HG03460 (cell line): Measurements from ENCODE around the gene COL6A3.
"Not testable (repeated sequence)": the region's sequence is repeated elsewhere in the genome, so short reads cannot be mapped to it uniquely, and the experiment has no call there.

Experiments used
- ATAC-seq: cut with Tn5 transposase; IDR thresholded peaks from one replicate; pipeline ENCODE4 v1.9.1; 2021; ENCODE audit not compliant: unreplicated experiment

Gene COL6A3

GRCh38 chr2:237421542-237422116 lies 7.7 kb upstream of the COL6A3 start:
- no peak for ATAC-seq

DNA sequence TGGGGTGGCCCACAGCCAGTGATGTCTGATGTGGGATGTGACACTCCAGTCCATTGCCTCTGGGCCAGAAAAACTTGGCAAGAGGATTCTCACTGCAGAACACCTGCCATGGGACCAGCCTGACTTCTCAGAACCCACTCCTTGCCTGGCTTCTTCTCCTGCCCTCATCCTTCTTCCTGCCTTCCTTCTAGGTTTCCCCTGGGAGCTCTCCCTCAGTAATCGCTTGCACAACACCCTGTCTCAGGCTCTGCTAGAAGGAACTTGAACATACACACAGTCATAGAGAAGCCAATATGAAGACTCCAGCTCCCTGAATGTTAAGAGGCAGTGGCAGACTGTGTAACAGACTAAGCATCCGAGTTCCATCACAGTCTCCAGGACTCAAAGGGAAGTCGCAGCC lies 4.3 kb upstream of the COL6A3 start:
- ATAC-seq, result no peak

- ATAC-seq, result no peak
Observed at GRCh38 chr2:237412988-237413776, 782 bp downstream of the COL6A3 start.

- no peak for ATAC-seq
Observed at GRCh38 chr2:237412646-237412987, 1.3 kb downstream of the COL6A3 start.

DNA sequence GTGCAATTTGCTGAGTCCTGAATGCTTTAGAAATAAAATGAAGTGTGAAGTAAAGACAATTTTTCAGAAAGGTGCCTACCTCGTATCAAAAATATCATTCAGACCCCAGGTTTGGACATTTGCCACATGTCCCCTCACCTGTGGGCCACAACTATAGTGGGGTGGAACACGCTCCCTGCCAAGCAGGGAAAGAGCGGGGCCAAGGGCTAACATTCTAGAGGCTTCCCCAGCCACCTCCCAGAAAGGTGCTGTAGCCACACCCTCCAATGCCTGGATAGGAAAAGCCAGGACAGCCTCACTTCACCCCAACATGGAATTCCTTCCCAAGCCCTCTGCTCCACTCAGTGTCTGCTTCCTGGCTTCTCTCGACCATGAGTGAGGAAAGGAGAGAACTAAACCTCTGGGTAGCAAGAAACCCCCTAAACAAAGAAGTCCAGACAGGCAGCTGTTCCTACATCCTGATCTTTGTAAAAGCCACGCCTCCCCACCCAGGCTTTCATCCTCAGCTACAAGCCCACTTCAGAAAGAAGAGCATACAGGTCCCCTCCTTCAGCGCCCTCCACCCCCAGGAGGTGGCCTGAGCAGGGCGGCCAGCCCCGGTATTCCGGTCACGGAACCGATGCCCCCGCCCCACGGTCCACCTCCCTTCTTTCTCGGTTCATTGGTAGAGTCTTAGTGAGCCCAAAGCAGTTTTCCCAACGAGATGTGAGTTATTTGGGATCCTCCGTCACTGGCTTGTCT lies 2.1 kb downstream of the COL6A3 start:
- no peak for ATAC-seq

- no peak for ATAC-seq
Observed at GRCh38 chr2:237411092-237411601, 2.8 kb downstream of the COL6A3 start.

DNA sequence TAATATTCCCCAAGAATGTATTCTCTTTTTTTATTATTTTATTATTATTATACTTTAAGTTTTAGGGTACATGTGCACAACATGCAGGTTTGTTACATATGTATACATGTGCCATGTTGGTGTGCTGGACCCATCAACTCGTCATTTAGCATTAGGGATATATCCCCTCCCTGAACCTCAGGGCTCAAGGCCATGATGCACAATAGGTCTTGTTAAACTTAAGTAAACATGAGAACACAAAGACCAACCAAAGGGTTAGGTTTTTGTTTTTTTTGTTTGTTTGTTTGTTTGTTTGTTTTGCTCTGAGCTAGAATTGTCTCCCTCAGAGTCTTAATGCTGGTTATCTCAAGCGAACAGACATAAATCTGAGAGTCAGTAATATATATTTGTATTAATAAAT lies 4.7 kb downstream of the COL6A3 start:
- not testable (repeated sequence) for ATAC-seq

GRCh38 chr2:237408335-237409000 lies 5.5 kb downstream of the COL6A3 start:
- no peak for ATAC-seq

DNA sequence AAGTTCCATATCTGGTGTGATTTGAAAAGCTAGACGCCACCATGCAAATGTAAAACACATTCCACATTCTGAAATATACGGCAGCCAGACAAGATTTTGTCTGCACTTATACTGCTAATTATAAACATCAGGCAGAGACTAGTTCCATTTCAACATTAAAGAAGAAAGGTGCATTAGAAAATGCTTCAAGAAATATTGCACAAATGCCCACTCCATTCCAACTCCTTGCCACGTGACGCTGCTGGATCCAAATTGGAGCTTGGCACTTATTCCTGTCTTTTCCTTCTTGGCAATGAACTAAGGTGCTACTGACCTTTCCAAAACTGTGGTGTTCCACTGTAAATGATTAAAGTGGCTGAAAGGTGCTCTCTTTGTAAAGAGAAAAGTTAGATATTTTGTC lies 6.3 kb downstream of the COL6A3 start:
- ATAC-seq, result no peak

DNA sequence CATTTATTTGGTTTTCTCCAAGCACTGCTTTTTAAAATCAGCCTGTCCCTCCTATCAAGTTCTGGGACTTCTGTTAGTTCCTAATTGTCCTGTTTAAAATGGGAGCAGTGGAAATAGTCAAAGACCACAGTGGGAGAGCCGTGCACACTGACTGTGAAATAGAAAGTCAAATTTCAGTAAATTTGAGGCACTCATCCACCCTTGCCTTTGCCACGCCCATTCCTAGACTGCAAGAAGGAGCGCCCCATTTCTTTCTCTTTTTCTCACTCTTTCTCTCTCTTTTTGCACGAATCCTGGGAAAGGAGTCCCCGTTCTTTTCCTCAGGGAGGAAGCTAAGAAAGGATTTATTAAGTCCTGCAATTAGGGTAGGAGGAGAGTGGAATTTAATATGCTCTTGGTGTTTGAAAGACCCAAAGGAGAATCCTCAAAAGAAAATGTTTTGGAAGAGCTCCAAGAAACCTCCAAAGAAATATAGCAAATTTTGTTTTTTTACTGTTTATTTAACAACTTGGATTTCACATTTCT lies 7.5 kb downstream of the COL6A3 start:
- ATAC-seq, result no peak

DNA sequence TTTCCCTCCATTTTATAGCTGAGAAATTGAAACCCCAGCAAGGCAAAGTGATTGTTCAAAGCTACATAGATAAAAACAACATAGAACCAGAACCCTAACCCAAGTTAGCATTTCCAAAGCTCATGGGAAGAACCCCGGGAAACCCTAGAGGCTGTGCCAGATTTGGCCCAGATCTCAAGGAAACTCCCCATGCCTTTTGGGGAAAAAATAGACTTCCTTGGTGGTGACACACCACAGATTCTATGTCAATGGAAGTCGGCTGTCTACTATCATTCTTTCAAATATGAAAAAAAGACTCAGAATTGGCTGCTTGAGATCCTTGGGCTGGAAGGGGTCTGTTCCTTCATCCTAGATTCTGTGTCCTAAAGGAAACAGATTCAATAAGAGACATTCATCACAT lies 8.4 kb downstream of the COL6A3 start:
- ATAC-seq, result no peak

- ATAC-seq, result no peak
Observed at GRCh38 chr2:237405006-237405559, 8.9 kb downstream of the COL6A3 start.

- ATAC-seq, result no peak
Observed at GRCh38 chr2:237404413-237404812, 9.6 kb downstream of the COL6A3 start.

DNA sequence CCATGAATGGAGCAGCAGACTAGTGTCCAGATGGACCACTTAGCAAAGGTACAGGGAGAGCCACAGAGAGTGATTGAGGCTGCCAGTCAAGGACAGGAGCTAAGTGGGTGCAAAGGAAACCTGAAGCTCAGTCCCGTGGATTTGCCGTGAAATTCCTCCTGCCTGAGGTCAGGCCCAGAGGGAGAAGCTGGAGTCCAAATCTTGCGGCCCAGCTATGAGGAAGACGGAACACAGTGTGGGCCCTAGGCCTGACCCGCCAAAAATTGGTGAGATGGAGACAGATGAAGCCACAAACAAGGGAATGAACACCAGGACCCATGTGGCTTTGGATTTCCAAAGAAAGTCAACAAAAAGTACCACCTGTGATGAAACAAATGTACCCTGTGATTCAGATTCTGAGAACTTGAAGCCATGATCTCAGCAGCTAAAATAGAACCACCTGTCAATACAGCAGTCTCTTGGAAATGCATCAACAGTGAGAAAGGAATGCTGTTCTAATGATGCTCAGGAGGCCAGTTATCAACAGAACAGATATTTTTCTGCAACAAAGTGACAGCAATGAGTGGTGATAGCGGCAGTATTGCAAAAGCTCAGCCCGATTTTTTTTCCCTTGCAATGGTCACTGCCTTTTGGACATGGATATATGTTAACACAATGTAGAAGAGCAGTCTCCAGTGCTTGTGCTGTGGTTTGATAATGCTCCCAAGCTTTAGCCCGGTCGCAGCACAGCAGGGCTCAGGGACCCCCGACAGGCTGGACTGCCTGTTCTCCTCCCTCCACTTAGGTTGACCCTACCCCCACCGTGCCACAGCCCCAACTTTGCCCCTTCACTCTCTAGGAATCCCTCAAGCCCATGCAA lies 10.7 kb downstream of the COL6A3 start:
- ATAC-seq, result no peak

- no peak for ATAC-seq
Observed at GRCh38 chr2:237400199-237400598, 13.8 kb downstream of the COL6A3 start.

DNA sequence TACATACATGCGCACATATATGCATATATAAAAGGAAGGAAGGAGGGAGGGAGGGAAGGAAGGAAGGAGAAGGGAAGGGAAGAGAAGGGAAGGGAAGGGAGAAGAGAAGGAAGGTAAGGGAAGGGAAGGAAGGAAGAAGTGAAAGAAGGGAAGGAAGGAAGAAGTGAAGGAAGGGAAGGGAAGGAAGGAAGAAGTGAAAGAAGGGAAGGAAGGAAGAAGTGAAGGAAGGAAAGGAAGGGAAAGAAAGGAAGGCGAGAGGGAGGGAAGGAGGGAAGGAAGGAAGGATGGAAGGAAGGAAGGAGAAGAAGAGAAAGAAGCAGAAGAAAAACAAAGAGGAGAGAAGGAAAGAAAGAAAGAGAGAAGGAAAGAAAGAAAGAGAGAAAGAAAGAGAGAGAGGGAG lies 16.9 kb downstream of the COL6A3 start:
- ATAC-seq, result no peak

- no peak for ATAC-seq
Observed at GRCh38 chr2:237393523-237393922, 20.4 kb downstream of the COL6A3 start.

- ATAC-seq, result no peak
Observed at GRCh38 chr2:237392186-237392585, 21.8 kb downstream of the COL6A3 start.

DNA sequence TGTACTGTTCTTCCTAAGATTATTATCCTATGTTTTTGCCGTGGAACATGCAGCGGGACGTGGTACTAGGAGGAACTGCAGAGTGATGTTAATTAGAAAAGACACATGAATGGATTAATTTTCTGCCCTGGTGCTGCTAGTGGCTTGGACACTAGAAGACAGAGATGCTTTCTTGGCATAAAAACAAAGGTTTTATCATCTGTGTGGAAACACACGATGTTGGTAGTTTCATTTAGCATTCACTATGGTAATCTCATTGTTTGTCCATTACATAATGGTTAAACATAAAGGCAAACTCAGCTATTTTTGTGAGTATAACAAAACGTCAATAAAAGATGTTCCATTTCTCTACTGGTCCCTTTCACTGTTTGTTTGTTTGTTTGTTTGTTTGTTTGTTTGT lies 22.8 kb downstream of the COL6A3 start:
- no peak for ATAC-seq

GRCh38 chr2:237390235-237390634 lies 23.7 kb downstream of the COL6A3 start:
- ATAC-seq, result no peak
